ENCODE measurements around the gene FYB1.

Gene FYB1

DNA sequence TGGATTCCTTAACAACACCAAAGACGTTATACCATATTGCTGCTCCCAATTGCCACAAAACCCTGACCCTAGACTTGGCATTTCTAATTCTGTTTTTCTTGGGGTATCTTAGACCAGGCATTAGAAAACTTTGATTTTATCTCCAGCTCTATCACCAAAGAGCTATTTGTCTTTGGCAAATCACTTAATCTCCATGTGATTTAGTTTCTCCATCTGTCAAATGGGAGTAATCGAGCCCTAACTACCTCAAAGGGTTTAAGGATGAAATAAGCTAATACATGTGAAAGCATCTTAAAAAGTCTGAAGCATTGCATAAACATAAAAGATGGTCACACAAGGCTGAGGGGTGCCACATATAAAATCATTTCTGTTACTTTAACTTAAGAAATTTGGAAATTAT lies 60.6 kb downstream of the FYB1 start:
- DNase-seq: no peak

GRCh38 chr5:39158127-39158593 lies 61.2 kb downstream of the FYB1 start:
- DNase-seq: no peak

DNA sequence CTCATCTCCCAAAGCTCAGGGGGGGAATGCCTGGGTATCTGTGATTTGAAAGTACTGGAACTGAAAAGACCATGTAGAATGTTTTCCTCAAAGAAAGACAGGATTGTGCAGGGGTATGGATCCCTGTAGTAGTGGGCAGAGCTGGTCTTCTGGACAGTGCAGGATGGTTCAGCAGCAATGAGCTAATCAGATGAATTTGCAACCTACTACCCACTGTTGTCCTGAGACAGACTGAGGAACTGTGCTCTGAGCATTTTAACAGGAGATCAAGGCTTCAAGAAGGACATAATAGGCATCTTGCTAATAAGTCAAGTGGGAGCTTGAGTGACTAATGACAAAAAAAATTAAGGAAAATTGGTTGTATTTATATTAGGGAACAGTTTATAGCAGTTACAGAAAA lies 61.7 kb downstream of the FYB1 start:
- no peak for DNase-seq

- DNase-seq: no peak
Observed at GRCh38 chr5:39156082-39156481, 63.3 kb downstream of the FYB1 start.

DNA sequence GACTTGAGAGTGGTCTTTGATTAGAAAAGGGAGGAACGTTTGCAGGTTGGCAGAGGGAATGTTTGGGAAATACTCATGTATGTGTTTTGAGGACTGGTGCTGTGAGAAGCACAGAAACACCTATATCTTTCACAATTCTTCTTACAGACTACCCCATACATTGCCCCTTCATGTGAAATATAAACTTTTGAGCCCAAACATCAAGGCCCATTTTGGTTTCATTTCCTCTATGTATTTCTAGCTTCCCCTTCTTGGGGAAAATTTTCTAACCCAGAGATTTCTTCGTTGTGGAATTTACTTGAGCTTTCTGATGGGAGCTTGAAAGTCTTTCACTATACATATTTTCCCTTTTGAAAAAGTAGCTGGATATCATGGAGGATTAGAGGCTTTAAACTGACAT lies 67.6 kb downstream of the FYB1 start:
- no peak for DNase-seq

GRCh38 chr5:39149966-39150365 lies 69.4 kb downstream of the FYB1 start:
- DNase-seq: no peak

GRCh38 chr5:39148983-39149534 lies 70.3 kb downstream of the FYB1 start:
- no peak for DNase-seq

DNA sequence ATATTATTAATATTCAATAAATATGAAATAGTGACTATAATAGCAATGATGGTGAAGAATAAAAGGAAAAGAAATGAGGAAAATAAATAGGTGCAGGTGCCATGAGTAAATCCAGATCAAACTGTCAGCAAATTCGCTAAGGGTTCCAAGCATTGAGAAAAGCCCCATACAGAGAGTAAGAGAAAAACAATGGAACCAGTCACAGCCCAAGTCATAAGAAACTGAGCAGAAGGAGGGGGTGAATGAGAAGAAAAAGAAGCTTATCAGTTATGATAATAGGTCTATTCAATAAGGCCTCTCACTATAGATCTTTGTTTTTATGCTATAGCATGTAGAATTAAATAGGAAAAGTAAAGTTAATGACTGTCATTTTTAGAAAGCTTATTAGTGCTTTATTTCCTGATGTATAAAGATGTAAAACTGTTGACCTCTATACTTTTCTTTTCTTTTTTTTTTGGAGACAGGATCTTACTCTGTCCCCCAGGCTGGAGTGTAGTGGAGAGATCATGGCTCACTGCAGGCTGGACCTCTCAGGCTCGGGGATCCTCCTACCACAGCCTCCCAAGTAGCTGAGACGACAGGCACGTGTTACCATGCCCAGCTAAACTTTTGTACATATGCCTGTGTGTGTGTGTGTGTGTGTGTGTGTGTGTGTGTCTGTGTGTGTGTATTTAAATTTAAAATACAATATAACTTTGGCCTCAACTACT lies 72.4 kb downstream of the FYB1 start:
- DNase-seq: no peak

GRCh38 chr5:39143151-39143860 lies 76.1 kb downstream of the FYB1 start:
- no peak for DNase-seq

DNA sequence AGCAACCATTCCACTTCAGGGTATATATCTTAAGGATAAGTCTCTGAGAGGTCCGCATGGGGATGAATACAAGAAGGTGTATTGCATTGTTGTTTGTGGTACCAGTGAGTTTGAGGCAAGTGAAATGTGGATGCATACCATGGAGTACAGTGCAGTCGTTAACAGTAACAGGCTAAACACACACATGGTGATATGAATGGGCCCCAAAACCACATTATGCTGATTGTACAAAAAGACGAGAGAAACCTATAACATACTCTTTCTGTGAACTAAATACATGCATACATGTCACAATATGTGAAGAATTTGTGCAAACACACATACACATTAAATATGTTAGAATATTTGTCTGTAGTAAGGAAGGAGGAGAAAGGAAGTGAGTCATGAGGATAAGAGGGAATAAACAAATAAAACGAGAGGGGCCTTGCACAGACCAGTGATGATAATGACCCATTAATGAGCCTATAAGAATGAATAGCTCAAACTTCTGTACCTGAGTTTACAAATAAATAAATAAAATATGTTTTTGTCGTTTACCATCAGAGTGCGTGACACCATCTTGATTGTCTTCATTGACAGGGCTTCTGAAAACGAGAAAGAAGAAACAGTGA lies 78.7 kb downstream of the FYB1 start:
- DNase-seq: no peak

DNA sequence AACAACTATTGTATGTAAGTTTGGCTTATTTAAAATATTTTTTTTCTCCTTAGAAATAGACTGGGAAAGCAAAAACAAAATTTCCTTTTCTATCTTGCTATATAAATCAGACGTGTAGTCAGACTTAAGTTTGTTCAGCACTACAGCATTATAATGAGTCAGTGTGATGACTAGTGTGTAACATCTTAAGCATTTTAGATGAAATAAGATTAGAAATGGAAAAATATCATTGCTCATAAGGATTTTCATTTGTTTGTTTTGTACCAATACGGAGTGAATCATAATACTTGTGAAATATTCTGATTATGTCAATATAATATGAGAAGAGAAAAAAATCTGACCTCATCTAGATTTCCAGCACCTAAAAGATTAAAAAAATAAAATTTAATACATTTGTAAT lies 80.5 kb downstream of the FYB1 start:
- no peak for DNase-seq

DNA sequence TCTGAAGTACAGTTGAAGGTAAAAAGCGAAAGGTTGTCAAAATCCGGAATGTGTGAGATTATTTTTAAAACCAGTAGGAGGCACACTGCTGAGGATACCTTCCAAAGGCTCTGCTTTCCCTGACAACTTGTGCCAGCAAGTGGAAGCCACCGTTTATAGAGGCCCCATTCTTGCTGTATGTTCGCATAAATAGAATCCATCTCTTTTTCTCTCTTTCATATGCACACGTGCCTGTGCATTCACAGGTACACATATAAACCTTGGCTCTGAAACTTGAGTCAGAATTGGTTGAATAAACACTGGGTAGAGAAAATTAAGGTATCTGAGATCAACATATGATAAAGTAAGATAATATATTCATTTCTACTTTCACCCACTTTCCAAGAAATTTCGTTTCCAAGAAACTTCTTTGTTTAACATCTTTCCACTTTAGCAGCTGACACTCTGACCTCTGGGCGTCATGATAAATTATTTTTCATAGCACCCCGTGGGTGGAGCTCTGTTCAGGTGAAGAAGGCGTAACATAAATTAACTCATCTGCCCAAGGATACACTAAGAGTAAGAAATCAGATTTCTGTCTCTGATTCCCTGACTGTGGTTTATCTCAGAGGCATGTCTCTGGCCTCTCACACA lies 81.4 kb downstream of the FYB1 start:
- DNase-seq: no peak

DNA sequence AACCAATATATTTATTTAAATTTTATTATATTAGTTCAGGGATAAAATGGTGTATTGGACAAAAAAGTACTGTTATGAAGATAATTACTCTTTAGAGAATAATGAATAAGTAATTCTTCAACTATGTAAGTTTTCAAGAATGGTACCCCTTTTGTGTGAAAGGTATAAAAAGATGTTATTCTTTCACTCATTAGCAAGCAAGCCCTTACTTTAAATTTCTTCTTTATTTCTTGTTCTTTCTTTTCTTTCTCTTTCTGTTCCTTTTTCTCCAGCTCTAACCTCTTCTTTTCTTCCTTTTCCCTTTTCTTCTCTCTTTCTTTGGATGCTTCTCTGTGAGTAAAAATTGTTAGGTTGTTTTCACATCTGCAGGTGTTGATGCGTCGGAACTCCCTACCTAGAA lies 82.0 kb downstream of the FYB1 start:
- DNase-seq: no peak

- no peak for DNase-seq
Observed at GRCh38 chr5:39132792-39133191, 86.6 kb downstream of the FYB1 start.

DNA sequence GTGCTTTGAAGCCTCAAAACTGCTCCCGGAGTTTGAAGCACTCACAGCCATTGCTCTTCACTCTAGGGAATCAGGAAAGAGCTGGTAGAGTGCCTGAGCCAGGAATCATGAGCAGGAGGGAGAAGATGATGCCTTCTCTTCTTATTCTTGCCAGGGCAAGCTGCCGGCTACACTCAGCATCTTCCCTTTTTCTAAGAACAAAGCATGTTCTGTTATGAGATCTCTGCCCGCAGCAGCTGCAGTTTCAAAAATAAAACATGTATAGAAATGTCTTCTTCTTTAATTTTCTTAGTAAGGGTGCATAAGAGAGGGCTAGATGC lies 87.3 kb downstream of the FYB1 start:
- DNase-seq: peak in 7 of 14 donors; percentile 10 to 30 (median 22)

GRCh38 chr5:39131210-39132127 lies 87.9 kb downstream of the FYB1 start:
- DNase-seq: no peak

GRCh38 chr5:39130716-39131115 lies 88.6 kb downstream of the FYB1 start:
- no peak for DNase-seq

DNA sequence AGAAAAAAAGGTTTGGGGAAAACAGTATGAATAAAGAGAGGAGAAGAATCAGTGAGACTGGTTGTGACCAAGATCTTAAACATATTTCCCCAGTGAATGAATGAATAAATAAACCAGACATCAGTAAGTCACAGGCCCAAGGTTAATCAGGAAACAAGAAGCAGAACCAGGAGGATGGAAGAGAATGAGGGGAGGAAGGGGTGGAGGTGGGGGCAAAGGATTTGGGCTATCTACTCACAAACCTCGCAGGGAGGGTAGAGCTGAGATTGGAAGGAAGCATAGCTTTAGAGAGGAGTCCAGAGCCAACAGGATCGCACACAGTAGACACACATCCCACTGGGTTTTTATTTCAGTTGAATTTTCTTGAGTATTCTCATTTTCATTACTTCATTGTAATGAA lies 97.4 kb downstream of the FYB1 start:
- DNase-seq: no peak

DNA sequence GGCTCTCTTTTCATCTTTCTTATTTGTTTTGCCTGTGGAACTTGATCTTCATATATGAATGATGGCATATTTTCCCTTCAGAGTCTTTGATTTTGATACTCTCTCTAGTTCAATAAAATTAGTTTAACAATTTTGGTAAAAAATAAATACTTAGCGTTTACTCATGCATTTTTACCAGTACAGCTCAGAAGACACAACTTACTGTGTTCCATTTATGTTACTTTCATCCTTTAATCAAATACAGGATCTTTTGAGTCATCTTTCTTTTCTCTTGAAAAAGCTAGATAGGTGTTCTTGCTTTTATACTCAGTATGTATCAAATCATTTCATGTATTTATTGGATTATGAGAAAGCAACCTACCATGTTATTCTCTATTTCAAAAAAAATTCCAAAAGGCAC lies 98.0 kb downstream of the FYB1 start:
- DNase-seq: no peak

- no peak for DNase-seq
Observed at GRCh38 chr5:39120052-39120420, 99.3 kb downstream of the FYB1 start.

DNA sequence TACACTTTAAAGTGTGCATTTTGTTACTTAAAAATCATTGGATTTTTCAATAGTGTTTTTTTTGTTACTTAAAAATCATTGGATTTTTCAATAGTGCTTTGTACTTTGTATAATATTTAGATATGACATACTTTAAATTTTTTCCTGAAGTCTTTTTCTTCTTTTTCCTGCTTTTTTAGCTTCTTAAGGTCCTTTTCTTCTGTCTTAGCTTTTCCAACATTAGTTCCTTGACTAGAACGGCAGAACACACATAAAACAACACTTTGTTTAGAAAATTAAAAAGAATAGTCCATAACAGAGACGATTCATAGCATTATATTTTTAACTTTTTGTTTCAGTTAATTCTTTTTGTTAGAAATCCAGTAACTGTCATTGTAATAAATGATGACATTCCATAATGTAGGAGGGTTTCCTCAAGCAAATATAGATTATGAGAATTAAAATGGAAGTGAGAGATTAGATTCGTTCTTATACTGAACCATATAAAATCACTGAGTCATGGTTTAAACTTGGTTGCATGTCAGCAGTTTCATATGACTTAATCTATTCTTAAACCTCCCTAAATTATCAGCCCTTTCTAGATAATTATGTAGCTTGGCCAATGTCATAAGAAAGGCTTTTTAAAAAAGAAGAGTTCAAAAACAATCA lies 99.8 kb downstream of the FYB1 start:
- DNase-seq: no peak

DNA sequence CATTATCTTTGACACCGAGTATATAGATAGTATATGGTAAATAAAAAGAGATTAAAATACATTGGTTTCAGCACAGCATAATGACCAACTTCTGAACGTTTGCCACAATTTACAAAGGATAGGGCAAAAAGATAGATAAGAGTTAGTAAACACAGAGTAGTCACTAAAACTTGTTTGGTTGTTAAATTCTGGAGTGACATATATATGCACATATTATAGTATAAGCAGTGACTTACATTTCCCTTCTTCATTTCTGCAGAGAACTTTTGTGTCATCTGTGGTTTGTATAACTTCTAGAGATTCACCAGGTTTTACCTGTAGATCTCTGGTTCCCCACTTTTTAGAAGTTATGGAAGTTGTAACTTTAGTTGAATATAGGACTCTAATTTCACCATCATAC lies 100.7 kb downstream of the FYB1 start:
- no peak for DNase-seq

All from C1 segment of cervical spinal cord (tissue), 14 donors.